LNCAP (cell line): Measurements from ENCODE around the gene USO1.

ENCODE experiments used
- TF ChIP-seq, protein P1 (sequence below): fragments of 450-650 bp; IDR thresholded peaks from 2 replicates; pipeline ENCODE4 v1.5.1; 2017; ENCODE audit warnings: mild to moderate bottlenecking

The USO1 gene

DNA sequence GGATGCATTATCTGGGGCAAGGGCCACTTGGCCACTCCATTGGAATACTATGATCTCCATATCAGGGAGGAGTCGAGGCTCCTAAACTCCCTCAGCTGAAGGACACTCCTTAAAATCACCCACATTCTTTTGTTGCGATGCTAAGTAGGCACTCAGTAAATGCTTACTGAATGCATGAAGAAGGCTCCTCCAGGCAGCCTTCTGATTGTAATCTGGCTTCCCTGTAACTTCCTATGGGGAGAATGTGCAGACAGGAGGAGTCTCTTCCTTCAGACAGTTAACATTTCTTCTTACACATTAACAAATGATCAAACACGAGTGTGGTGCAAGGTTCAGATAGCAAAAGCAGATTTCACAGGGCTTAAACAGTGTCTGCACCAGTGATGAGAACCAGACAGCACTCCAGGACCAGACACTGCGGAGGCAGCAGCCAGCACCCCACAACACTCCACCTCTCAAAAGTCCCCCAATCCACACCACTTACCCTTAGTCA lies 21.4 kb upstream of the USO1 start:
- TF ChIP-seq, protein P1, sequence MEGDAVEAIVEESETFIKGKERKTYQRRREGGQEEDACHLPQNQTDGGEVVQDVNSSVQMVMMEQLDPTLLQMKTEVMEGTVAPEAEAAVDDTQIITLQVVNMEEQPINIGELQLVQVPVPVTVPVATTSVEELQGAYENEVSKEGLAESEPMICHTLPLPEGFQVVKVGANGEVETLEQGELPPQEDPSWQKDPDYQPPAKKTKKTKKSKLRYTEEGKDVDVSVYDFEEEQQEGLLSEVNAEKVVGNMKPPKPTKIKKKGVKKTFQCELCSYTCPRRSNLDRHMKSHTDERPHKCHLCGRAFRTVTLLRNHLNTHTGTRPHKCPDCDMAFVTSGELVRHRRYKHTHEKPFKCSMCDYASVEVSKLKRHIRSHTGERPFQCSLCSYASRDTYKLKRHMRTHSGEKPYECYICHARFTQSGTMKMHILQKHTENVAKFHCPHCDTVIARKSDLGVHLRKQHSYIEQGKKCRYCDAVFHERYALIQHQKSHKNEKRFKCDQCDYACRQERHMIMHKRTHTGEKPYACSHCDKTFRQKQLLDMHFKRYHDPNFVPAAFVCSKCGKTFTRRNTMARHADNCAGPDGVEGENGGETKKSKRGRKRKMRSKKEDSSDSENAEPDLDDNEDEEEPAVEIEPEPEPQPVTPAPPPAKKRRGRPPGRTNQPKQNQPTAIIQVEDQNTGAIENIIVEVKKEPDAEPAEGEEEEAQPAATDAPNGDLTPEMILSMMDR = no peak

DNA sequence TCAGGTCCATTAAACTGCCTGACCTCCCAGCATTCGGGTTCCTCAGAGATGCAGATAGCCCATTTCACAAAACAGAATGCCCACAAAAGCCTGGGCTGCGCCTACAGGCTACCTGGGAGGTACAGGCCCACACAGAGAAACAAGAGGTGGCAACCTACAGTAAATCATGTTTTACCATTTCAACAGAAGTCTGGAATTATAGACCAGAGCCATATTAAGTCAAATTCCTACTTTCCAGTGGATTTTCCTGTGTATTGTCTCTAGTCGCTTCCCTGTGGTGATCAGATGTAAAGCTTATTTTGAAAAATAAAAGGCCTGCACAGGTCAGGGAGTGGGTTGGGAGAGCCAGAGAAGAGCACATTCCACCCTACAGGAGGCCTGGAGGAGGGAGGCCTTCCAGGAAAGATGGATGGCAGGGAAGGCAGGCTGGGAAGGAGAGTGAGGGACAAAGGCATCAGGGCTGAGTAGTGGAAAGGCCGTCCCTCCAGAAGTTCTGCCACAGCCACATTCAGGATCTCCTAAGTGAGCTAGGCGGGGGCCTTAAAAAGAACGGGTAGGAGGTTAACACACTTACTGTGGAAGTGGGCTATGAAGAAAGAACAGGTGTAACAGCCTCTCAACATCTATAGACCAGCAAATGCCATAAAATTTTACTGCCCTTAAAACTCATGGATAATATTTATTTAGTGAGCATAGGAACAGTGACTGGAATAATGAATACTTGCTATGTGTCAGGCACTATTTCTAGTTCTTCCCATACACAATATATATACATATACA lies 19.0 kb upstream of the USO1 start:
- TF ChIP-seq, protein P1 = no peak

DNA sequence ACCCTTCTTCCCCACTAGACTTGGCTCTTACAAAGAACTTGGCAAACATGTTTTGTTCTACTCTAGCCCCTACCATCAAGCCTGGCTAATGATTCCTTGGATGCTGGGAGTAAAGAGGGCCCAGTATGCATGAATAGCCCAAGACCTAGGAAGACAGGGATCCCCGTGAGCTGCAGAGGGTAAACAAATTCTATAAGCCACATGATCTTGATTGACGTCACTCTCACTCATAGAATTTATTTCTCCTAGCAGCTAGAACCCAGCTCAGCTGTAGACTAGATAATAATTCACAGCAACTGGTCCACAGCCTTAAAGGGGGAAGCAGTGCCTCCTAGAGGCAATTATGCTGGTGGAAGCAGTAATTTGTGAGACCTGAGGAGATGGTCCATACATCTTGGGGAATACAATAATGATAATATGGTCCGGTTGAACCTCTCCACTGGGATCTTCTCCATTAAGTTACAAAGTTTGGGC lies 16.1 kb upstream of the USO1 start:
- TF ChIP-seq, protein P1 = 0 out of 2 replicates have a peak, but pooled peaks have one; percentile 17

DNA sequence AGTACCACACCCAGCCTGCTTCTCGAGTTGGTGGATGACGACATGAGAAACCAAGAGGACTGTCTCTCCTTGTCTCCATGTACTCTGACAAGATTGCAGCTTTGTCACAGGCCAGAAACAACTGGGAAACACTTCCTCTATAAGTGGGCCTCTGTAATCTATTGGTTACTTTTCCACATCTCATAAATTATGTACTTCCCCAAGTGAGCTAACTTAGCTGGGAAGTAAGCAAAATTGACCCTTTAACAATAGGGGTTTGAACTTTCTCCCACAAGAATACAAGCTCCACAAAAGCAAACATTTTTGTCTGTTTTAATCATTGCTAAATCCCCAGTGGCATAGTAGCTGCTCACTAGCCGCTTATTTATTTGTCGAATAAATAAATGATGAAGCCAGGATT lies 14.1 kb upstream of the USO1 start:
- TF ChIP-seq, protein P1 = no peak

DNA sequence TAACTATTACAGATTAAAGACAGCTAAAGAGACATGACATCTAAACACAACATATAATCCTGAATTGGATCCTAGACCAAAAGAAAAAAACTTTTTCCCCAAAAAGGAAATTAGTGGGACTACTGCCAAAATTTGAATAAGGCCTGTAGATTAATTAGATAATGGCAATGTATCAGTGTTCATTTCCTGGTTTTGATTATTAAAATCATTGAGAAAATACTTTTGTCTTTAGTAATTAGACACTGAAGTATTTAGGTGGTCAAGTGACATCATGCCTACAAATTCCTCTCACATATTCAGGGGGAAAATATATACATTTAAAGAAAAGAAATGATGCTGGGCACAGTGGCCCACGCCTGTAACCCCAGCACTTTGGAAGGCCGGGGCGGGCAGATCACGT lies 10.4 kb upstream of the USO1 start:
- TF ChIP-seq, protein P1 = no peak

DNA sequence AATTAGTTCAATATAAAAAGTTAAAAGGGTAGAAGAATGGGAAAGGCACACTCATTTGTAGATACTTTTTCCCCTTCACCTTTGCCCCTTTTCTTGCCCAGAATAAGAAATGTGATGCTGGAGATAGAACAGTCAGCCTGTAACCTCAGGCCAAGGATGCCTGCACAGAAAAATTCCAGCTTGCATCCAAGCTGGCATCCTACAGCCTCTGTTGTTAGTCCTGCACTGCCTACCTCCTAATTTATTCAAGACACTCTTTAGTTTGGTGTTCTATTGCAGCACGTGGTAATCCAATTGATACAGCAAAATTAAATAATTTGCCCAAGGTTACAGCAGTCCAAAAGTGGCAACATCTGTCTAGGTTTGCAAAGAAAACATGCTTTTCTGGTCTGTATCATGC lies 9.7 kb upstream of the USO1 start:
- TF ChIP-seq, protein P1 = no peak

DNA sequence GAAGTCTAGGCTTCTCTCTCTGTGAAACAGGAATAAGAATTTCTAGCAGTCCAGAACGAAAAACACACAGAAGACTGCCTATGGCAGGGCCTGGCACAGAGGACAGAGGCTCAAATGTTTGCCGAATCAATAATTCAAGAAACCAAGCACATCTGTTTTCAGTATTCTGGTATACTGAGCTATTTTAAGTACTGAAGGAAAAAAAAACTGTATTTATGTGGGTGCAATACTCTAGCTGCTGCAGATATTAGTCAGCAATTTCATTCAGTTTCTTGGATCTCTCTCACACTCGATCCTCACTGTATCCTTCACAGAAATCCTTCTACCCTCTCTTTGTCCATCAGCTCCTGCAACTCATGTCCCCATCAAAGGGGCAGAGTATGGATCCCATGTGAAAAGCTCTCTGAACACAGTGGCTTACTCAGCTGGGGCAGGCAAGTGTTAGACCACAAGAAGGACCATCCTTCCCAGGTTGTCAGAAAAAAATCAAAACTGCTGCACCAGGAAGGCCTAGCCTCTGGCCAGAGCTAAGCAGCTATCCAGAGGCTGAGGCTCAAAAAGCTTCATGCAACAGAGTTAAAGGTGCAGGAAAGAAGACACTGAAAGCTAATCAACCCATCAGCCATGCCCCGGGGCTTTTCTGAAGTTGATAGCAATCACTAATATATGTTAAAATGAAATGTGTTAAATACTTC lies 9.1 kb upstream of the USO1 start:
- TF ChIP-seq, protein P1 = no peak
